ENCODE measurements around the gene TRIML2.
"Not testable (repeated sequence)": the region's sequence is repeated elsewhere in the genome, so short reads cannot be mapped to it uniquely, and the experiment has no call there.

Gene TRIML2

DNA sequence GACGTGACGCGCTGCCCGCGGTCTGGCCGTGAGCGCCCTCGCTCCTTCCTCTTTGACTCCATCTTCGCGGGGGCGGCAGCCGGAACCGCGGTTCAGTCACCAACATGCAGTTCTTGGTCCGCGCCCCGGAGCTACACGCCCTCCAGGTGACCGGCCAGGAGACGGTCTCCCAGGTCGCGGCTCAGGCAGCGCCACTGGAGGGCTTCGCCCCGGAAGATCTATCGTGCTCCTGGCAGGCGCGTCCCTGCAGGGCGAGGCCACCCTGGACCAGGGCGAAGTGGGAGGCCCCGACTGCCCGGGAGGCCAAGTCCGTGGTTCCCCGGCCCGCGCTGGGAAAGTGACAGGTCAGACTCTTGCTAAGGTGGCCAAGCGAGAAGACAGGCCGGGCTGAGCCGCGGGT, 2.9 kb downstream of the TRIML2 start:
- no peak for DNase-seq

DNA sequence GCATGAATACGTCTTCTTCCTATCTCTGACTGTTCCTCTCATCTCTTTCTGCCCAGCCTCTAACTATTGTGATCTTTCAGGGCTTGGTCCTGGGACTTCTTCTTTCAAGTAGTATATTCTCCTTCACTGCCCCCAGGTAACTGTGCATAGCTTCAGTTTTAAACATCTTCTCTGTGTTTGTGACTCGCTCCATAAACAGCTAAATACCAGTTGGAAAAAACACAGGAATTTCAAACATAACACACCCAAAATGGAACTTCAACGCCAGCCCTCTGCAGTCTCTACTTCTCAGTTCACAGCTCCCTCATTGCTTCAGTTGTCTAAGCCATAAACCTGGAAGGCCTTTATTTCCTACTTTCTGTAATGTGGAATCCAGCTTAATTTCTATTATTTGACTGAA, 16.6 kb downstream of the TRIML2 start:
- DNase-seq = no peak

DNA sequence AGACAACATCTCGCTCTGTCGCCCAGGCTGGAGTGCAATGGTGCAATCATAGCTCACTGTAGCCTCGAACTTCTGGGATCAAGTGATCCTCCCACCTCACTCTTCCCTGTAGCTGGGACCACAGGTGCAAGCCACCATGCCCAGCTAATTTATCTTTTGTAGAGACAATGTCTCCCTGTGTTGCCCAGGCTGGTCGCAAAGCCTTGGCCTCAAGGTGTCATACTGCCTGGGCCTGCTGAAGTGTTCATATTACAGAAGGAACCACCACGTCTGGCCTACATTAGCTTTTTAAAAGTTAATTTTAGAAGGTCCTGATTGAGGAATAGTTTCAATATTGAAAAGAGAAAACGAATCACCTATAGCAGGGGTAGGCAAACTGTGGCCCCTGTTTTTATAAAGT, 22.5 kb downstream of the TRIML2 start:
- DNase-seq = no peak

- no peak for DNase-seq
Measured at GRCh38 chr4:188082796-188083195, 26.6 kb downstream of the TRIML2 start.

DNA sequence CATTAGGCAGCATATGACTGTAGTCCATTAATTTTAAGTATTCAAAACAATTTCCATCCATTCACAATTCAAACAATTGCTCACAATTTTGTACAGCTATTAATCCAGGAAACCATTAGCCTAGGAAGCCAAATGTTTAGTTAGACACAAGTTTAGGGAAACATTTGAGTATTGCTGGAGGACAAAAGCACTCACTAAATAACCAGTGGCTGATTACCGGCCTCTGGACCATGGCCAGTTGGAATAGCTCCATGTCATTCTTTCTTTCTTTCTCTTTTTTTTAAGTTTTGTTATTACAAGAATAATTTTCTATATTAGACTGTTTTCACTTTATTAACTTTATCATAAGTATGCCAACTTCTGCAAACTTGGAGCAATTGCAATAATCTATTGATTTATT, 31.3 kb downstream of the TRIML2 start:
- no peak for DNase-seq

DNA sequence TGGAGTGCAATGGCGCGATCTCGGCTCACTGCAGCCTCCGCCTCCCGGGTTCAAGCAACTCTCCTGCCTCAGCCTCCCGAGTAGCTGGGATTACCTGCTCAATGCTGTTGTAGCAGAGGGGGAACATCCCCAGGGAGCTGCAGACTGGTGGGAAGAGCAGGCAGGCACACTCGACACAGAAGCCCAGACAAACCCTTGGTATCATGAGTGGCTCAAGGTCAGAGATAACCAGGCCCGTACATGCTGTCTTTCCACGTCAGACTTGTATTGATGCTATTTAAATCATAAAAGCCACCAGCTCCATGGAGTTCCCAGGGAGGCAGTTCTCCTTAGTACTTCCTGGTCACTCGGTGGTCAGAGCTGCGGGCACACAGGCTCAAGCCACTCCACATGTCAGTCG, 33.2 kb downstream of the TRIML2 start:
- DNase-seq = no peak

GRCh38 chr4:188061083-188061482, 48.3 kb downstream of the TRIML2 start:
- DNase-seq = no peak

- DNase-seq = no peak
Measured at GRCh38 chr4:188053302-188053701, 56.1 kb downstream of the TRIML2 start.

GRCh38 chr4:188046657-188047056, 62.7 kb downstream of the TRIML2 start:
- DNase-seq = no peak

DNA sequence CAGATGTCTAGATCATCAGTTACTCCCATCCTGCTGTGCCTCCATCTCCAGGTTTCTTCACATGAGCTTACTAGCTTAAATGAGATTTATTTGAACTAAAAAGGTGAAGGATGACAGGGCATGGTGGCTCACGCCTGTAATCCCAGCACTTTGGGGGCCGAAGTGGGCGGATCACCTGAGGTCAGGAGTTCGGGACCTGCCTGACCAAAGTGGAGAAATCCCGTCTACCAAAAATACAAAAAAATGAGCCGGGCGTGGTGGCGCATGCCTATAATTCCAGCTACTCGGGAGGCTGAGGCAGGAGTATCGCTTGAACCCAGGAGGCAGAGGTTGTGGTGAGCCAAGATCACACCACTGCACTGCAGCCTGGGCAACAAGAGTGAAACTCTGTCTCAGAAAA, 63.9 kb downstream of the TRIML2 start:
- DNase-seq = not testable (repeated sequence)

DNA sequence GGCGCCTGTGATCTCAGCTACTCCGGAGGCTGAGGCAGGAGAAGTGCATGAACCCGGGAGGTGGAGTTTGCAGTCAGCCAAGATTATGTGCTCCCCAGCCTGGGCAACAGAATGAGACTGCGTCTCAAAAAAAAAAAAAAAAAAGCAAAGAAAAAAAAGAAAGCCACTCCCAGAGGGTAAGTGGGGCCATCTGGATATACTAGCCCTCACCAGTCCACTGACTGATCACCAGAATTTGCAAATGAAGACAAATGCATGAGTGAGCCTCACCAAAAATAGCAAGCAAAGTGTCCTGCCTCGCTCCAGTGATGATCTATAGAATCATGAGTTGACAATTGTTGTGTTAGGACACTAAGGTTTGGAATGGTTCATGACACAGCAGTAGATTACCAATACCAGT, 66.2 kb downstream of the TRIML2 start:
- DNase-seq = no peak

GRCh38 chr4:188042191-188042590, 67.2 kb downstream of the TRIML2 start:
- DNase-seq = no peak

- DNase-seq = no peak
Measured at GRCh38 chr4:188041721-188042120, 67.7 kb downstream of the TRIML2 start.

Measured in NCI-H2029 treated with DMSO at 0.1 percent for 48 hours (cell line).